ENCODE results near the gene MEAK7.

Gene MEAK7

DNA sequence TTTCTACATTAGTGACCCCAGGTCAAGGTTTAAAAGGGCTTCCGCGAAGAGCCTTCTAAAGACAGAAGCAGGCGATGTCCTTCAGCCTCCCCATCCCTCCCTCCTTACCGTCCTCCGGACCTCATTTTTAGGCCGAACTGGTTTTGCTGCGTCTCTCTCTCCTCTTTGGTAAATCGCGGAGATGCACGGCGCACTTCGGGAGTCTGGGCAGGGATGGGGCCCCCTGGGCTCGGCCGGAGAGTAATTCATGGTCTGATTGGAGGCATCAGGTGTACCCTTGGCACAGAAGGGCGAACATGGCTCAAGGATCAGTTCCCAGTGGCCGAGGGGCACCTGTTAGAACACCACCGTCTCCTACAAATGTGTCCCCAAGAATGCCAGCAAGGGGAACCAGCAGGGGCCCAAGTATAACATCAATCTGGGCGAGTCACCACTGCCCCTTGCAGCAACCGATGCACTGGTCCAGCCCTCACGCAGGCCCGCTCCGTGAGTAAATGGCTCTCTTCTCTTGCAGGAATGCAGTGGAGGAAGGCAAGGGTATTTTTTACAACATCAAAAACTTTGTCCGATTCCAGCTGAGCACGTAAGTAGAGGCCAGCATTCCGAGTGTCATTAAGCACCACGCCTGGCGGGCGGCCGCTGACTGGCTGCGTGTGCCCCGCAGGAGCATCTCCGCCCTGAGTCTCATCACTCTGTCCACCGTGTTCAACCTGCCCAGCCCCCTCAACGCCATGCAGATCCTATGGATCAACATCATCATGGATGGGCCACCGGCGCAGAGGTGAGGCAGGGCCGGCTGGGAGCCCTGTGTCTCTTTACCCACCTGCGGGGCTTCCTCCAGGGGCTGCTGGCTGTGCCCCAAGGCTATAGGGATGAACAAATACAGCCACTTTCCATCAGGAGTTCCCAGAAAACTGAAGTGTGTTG, 45.6 kb downstream of the MEAK7 start:
- H3K4me3 ChIP-seq (replicated peaks in 1 of 2; ENCODE audit: low read depth in 2 of 2, low read length in 2 of 2): no peak overlapping the region
- TF ChIP-seq, protein P1, sequence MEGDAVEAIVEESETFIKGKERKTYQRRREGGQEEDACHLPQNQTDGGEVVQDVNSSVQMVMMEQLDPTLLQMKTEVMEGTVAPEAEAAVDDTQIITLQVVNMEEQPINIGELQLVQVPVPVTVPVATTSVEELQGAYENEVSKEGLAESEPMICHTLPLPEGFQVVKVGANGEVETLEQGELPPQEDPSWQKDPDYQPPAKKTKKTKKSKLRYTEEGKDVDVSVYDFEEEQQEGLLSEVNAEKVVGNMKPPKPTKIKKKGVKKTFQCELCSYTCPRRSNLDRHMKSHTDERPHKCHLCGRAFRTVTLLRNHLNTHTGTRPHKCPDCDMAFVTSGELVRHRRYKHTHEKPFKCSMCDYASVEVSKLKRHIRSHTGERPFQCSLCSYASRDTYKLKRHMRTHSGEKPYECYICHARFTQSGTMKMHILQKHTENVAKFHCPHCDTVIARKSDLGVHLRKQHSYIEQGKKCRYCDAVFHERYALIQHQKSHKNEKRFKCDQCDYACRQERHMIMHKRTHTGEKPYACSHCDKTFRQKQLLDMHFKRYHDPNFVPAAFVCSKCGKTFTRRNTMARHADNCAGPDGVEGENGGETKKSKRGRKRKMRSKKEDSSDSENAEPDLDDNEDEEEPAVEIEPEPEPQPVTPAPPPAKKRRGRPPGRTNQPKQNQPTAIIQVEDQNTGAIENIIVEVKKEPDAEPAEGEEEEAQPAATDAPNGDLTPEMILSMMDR (IDR thresholded peaks at IDR 0.05; ENCODE audit: low read depth, low read length): no peak
- no peak for DNase-seq (ENCODE audit: low read depth in 2 of 2)

DNA sequence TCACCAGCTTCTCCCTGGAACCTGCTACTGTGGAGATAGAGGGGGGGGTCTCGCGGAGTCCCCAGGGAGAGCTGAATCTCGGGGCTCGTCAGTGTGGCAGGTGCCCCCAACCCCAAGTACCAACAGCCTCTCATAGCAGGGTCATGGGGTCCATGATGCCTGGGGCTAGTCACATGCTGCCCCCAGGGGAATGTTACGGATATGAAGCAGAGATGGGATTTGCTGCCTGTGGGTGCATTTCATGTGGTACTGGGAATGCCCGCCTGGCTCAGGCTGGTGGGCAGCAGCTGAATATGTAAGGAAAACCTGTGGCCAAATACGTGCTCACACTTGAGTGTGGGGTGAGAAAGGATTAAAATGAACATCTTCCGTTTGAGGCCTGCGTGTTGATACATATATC, 49.4 kb downstream of the MEAK7 start:
- TF ChIP-seq, protein P1 (IDR thresholded peaks at IDR 0.05; ENCODE audit: low read depth, low read length): no peak
- DNase-seq (ENCODE audit: low read depth in 2 of 2): no peak
- H3K4me3 ChIP-seq (replicated peaks in 1 of 2; ENCODE audit: low read depth in 2 of 2, low read length in 2 of 2): no peak overlapping the region

Measured in cardiac fibroblast (primary cell).